SKM-1 (cell line): ENCODE measurements around the gene RANBP3.
"Not testable (repeated sequence)": the region's sequence is repeated elsewhere in the genome, so short reads cannot be mapped to it uniquely, and the experiment has no call there.

Experiments used
- DNase-seq: peaks from one replicate; lab custom pipeline; 2025; ENCODE audit not compliant: unreplicated experiment; lab: John Stamatoyannopoulos, UW

The RANBP3 gene

GRCh38 chr19:6006896-6007295, 29.0 kb upstream of the RANBP3 start:
- DNase-seq = no peak

- DNase-seq = not testable (repeated sequence)
These were observed 28.1 kb upstream of the RANBP3 start for GRCh38 chr19:6006070-6006446.

GRCh38 chr19:6005321-6006069, 27.6 kb upstream of the RANBP3 start:
- DNase-seq = no peak

GRCh38 chr19:6003976-6004375, 26.0 kb upstream of the RANBP3 start:
- no peak for DNase-seq

- DNase-seq = no peak
These were observed 24.7 kb upstream of the RANBP3 start for GRCh38 chr19:6002591-6002990.

- no peak for DNase-seq
These were observed 22.4 kb upstream of the RANBP3 start for GRCh38 chr19:6000228-6000847.

- no peak for DNase-seq
These were observed 21.8 kb upstream of the RANBP3 start for GRCh38 chr19:5999693-6000092.

- no peak for DNase-seq
These were observed 19.4 kb upstream of the RANBP3 start for GRCh38 chr19:5997371-5997770.

- DNase-seq = no peak
These were observed 18.8 kb upstream of the RANBP3 start for GRCh38 chr19:5996623-5997320.

GRCh38 chr19:5996102-5996501, 18.2 kb upstream of the RANBP3 start:
- no peak for DNase-seq

GRCh38 chr19:5995606-5996005, 17.7 kb upstream of the RANBP3 start:
- no peak for DNase-seq

- no peak for DNase-seq
These were observed 16.6 kb upstream of the RANBP3 start for GRCh38 chr19:5994405-5995165.

- no peak for DNase-seq
These were observed 15.9 kb upstream of the RANBP3 start for GRCh38 chr19:5993648-5994358.

GRCh38 chr19:5993201-5993600, 15.3 kb upstream of the RANBP3 start:
- DNase-seq = no peak

- no peak for DNase-seq
These were observed 14.8 kb upstream of the RANBP3 start for GRCh38 chr19:5992756-5993155.

GRCh38 chr19:5991244-5991838, 13.4 kb upstream of the RANBP3 start:
- DNase-seq = no peak

- no peak for DNase-seq
These were observed 12.4 kb upstream of the RANBP3 start for GRCh38 chr19:5990289-5990797.

GRCh38 chr19:5989388-5990074, 11.6 kb upstream of the RANBP3 start:
- no peak for DNase-seq

GRCh38 chr19:5988517-5989387, 10.8 kb upstream of the RANBP3 start:
- no peak for DNase-seq
